ENCODE results near the gene WDR45.

The WDR45 gene

GRCh38 chrX:49043220-49043986 is 36.3 kb downstream of the WDR45 start, which contains the start of gene TFE3 (continued):
- TF ChIP-seq ZNF629 (tag by site-specific recombination; IDR thresholded peaks at IDR 0.05), result peak; percentile 47
- peak; percentile 65; the same call in 1 of the 2 replicates for TF ChIP-seq PRDM4 (tag by site-specific recombination; IDR thresholded peaks at IDR 0.05)
- peak; percentile 68; the same call in 1 of the 2 replicates for TF ChIP-seq BCL11B (tag by site-specific recombination; IDR thresholded peaks at IDR 0.05; ENCODE audit: low read depth)
- peak; percentile 52; the same call in 1 of the 2 replicates for TF ChIP-seq ZEB2 (tag by site-specific recombination; IDR thresholded peaks at IDR 0.05)
- 0 out of 2 replicates have a peak, but pooled peaks have one; percentile 18 for TF ChIP-seq ZNF24 (tag by site-specific recombination; IDR thresholded peaks at IDR 0.05)
- peak; percentile 45; the same call in 1 of the 2 replicates for TF ChIP-seq KLF9 (tag by site-specific recombination; IDR thresholded peaks at IDR 0.05; ENCODE audit: low read depth)
- peak; percentile 82; the same call in 1 of the 2 replicates for TF ChIP-seq KLF16 (tag by site-specific recombination; IDR thresholded peaks at IDR 0.05)
- TF ChIP-seq BCL11A (tag by site-specific recombination; IDR thresholded peaks at IDR 0.05; ENCODE audit: low read depth), result peak; percentile 50; the same call in 1 of the 2 replicates
- TF ChIP-seq ZNF280D (tag by site-specific recombination; IDR thresholded peaks at IDR 0.05), result no peak
- TF ChIP-seq ZBTB8A (tag by site-specific recombination; IDR thresholded peaks at IDR 0.05), result peak; percentile 75
- TF ChIP-seq ZNF514 (tag by site-specific recombination; IDR thresholded peaks at IDR 0.05), result no peak
- TF ChIP-seq ZBTB6 (tag by site-specific recombination; IDR thresholded peaks at IDR 0.05), result no peak
- peak; percentile 79 for TF ChIP-seq ZBTB10 (tag by site-specific recombination; IDR thresholded peaks at IDR 0.05)
- TF ChIP-seq ZNF654 (tag by site-specific recombination; IDR thresholded peaks at IDR 0.05; ENCODE audit: low read depth), result peak; percentile 82
- TF ChIP-seq ZNF561 (tag by site-specific recombination; IDR thresholded peaks at IDR 0.05; ENCODE audit: borderline replicate concordance), result 0 out of 2 replicates have a peak, but pooled peaks have one; percentile 17
- peak; percentile 32; the same call in 1 of the 2 replicates for TF ChIP-seq ZNF610 (tag by site-specific recombination; IDR thresholded peaks at IDR 0.05; ENCODE audit: borderline replicate concordance)
- TF ChIP-seq SETDB1 (IDR thresholded peaks at IDR 0.05; ENCODE audit: insufficient read length, low read length), result no peak
- peak; percentile 54; the same call in 1 of the 2 replicates for TF ChIP-seq ZNF600 (tag by site-specific recombination; IDR thresholded peaks at IDR 0.05)
- 0 out of 2 replicates have a peak, but pooled peaks have one; percentile 32 for TF ChIP-seq GLIS1 (tag by site-specific recombination; IDR thresholded peaks at IDR 0.05)
- no peak for TF ChIP-seq ZNF791 (tag by site-specific recombination; IDR thresholded peaks at IDR 0.05)
- peak; percentile 85 for TF ChIP-seq PATZ1 (tag by site-specific recombination; IDR thresholded peaks at IDR 0.05)
- no peak for TF ChIP-seq ZNF140 (tag by site-specific recombination; IDR thresholded peaks at IDR 0.05)
- TF ChIP-seq ZFHX2 (tag by site-specific recombination; conservative IDR thresholded peaks at IDR 0.05), result peak; percentile 87
- no peak for TF ChIP-seq TCF7L2 (IDR thresholded peaks at IDR 0.05; ENCODE audit: borderline replicate concordance, low read depth, low read length)
- TF ChIP-seq KLF10 (tag by site-specific recombination; IDR thresholded peaks at IDR 0.05), result peak; percentile 56
- peak; percentile 73 for TF ChIP-seq ZBTB17 (tag by site-specific recombination; IDR thresholded peaks at IDR 0.05)
- peak; percentile 37 for TF ChIP-seq ZNF366 (tag by site-specific recombination; conservative IDR thresholded peaks at IDR 0.05)
- TF ChIP-seq KLF1 (tag by site-specific recombination; IDR thresholded peaks at IDR 0.05), result peak; percentile 55; the same call in 1 of the 2 replicates

All from HEK293 (cell line).